ENCODE results near the gene SAPCD2. TPM values are rescaled to one million over a fixed set of nuclear protein-coding genes. Genes with fewer than 3 reads are reported as not detected.
"Not testable (repeated sequence)": the region's sequence is repeated elsewhere in the genome, so short reads cannot be mapped to it uniquely, and the experiment has no call there.

Gene SAPCD2
- total RNA-seq, 1 donor from 2014 or later, result 2.6 TPM

- DNase-seq (ENCODE audit: low spot score), result not testable (repeated sequence)
Measured at GRCh38 chr9:137033481-137033880, 36.9 kb downstream of the SAPCD2 start.

GRCh38 chr9:137032858-137033257 lies 37.5 kb downstream of the SAPCD2 start:
- DNase-seq (ENCODE audit: low spot score), result no peak

DNA sequence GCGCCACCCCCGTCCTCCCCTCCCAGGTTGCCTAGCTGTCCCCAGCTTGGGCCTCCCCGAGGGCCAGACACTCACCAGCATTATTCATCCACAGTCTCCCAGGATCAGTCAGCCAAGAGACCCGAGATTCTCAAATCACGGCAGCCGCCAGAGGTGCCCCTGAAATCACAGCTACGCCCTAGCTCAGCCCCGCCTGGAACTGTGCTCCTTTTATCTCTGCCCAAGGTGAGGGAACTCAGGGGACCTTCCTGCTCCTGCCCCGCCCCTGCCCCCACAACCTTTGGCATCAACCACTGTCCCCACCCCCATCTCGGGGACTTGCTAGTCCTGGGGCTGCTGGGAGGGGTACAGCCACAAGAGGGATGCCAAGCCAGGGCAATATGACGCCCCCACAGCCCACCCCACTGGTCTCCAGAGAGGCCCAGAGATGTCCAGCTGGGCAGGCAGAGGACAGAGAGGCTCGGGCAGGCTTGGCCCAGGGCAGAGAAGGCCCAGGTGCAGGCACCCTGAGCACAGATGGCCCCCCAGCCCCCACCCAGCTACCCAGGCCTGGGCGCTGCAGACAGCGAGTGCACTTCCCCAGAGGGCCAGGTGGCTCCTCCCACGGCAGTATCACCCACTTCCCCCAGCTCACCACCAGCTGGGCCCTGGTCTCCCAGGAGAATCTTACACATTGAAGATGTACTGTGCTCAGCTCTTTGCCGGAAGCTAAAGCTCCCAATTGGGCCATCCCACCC lies 38.3 kb downstream of the SAPCD2 start, which contains the start of gene FUT7:
Gene FUT7 (minus strand): TSS at position 185 of the 737 bp plus-strand sequence. CDS start 97 bp downstream, at position 88.
- peak; percentile 38 for DNase-seq (ENCODE audit: low spot score)

DNA sequence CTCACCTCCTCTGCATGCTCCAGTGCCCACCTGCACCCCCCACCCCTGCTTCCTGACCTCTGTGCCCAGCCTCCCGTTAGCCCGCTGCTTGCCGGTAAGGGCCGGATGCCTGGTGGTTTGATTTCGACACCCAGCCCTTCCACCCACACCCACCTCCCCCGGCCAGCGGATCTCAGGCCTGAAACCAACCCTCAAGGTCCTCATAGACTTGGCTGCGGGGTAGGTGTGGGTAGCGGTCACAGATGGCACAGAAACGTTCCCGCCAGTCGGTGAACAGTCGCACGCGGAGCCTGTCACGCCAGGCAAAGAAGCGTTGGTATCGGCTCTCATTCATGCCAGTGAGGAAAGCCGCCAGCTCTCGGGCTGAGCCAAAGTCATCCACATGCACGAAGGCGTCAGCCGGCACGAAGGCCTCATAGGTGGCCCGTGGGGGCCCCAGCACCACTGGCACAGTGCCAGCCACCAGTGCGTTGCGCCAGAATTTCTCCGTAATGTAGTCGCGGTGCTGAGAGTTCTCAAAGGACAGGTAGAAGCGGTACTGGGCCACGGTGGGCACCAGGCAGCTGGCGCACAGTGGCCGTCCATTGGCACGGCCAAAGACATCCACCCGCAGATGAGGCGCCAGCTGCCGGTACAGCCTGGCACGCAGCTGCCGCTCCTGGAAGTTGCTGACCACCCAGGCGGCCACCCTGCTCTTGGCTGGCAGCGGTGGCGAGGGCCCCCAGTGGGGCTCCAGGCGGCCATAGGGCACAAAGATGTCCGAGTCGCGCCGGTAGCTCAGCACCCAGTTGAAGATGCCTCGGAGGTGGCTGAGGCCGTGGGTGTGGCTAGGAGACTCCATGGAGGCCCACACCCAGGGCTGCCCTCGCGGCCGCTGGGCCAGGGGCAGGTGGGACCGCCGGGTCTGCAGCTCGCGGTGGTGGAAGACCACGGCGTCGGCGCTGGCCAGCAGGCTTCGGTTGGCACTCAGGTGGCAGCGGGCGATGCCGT lies 39.5 kb downstream of the SAPCD2 start:
- no peak for DNase-seq (ENCODE audit: low spot score)

DNA sequence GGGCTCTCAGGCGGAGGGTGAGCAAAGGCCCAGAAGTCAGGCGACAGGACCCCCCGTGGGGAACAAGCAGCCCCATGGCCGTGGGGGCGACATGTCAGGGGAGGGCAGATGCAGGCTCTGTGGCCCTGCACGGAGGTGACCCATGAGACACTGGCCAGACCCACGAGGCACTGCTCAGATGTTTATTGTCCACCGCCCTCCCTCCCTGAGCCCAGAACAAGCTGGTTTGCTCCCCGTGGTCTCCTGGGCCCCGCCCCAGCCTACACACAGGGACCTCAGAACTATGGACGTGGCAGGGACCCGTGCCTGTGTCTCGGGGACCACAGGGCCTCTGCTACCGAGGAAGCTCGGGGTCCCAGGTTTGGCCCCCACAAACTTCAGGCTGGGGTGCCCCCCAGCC lies 40.4 kb downstream of the SAPCD2 start:
- no peak for DNase-seq (ENCODE audit: low spot score)

DNA sequence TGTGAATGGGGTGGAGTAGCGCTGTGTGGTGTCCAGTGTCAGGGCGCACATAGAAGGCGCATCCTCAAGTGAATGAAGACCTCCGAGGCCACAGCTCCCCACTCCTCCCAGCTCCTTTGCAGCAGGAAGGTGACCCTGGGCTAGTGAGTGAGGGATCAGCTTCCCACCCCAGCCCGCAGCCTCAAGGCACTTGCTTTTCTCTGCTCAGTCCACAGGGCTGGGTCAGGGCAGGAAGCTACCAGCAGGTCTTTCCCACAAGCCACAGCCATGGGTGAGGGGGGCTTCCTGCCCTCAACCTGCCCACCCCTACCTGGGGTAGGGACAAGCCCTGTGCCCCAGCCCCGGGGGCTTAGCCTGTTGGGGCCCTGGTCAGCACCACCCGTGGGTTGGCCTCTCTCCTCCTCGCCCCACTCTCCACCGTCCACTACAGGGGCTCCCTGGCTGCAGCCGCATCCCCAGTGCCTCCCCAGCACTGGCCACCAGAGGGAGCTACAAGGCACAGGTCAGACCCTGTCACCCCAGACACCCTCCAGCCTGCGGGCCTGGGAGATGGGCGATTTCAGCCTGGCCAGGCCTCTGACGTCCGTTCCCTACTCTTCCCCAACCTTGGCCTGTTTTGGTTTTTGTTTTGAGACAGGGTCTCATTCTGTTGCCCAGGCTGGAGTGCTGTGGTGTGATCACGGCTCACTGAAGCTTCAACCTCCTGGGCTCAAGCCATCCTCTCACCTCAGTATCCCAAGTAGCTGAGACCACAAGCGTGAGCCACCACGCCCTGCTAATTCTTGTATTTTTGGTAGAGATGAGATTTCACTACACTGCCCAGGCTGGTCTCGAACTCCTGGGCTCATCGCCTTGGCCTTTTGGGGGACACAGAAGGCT lies 41.1 kb downstream of the SAPCD2 start:
- peak; percentile 50 for DNase-seq (ENCODE audit: low spot score)

DNA sequence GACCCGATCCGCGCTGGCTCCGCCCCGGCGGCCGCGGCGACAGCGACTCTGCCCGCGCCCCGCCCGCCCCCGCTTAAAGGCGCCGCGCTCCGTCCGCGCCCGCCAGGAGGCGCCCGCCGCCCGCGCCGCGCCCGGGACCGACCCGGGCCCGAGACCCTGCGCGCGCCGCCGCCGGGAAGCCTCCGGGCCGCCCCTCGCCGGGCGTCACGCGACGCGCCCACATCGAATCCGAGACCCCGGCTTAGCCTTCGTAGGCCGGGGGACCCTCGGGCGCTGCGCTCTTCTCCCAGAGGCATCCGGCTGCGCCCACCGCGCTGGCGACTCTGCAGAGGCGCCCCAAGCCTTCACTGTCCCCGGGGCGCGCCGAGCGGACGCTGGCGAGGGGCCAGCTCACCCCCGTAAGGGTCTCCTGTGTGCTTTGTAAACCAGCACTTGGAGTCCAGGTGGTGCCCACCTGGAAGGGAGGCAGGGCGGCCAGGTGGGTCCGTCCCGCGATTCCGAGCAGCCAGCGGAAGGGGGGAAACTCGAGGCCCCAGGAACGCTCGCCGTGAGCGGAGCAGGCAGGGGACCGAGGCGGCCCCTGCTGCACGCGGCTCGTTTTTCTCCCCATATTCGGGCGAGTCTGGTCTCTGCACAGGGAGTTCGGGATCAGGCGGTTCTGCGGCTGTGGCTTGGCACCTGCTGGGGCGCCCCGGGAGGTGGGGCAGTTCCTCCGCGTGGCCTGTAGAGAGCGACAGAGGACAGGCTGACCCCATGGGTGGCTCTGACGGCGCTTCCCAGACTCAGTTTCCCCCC lies 41.9 kb downstream of the SAPCD2 start:
- peak; percentile 45 for DNase-seq (ENCODE audit: low spot score)

- DNase-seq (ENCODE audit: low spot score), result no peak
Measured at GRCh38 chr9:137027369-137028262, 42.7 kb downstream of the SAPCD2 start, which contains the start of gene ABCA2. Gene ABCA2 (minus strand): TSS chr9:137028237. CDS start chr9:137028140, 97 bp downstream.

DNA sequence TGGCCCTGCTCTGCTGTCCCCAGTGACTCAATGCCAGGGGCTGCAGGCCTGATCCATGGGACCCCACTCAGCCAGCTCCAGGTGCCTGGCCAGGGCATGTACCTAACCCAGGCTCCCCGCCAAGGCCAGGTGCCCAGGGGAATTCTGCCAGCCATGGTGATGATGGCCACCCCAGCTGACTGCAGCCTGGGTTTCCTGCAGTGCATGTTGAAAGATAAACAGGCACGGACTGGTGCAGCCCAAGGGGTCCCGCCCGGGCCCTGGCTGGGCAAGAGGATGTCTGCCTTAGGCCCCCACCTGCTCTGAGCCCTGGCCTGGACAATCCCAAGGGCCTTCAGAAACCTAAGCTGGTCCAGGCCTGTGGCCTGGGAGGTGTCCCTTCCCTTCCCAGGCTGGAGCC lies 43.5 kb downstream of the SAPCD2 start:
- no peak for DNase-seq (ENCODE audit: low spot score)

DNA sequence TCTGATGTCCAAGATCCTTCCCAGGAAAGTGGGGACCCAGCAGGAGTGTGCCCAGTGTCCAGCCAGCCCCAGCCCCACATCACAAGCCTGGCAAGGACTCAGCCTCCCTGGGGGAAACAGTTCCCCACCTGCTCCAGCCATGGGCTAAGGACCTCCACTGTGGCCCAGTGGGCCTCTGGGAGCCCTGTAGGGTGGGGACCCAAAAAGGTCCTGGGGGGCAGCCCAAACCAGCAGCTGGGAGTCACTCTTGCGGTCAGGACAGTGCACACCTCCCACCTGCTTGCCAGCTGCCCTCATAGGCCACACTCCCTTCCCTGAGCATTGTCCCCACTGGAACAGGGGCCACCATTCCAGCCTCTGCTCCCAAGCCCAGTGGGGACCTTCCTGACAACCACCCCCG lies 44.0 kb downstream of the SAPCD2 start:
- no peak for DNase-seq (ENCODE audit: low spot score)

- peak; percentile 25 for DNase-seq (ENCODE audit: low spot score)
Measured at GRCh38 chr9:137025517-137025966, 44.8 kb downstream of the SAPCD2 start.

DNA sequence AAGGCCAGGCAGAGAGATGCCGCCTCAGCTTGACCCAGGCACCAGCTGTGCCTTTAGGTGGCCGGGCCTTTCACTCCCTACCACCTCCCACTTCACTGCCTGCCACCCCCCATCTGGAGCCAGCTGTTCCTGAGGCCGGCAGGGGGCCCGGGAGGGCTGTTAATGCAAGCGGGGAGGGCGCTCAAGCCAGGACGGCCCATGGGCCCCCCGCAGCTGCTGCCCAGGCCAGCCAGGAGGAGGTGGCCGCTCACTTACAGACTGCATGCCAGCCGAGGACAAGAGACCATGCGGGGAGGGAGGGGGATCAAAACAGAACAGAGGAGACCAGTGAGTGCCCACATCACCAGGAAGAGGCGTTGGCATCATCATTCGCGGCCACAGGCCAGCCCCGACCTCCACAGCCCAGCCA lies 46.8 kb downstream of the SAPCD2 start:
- DNase-seq (ENCODE audit: low spot score), result no peak

DNA sequence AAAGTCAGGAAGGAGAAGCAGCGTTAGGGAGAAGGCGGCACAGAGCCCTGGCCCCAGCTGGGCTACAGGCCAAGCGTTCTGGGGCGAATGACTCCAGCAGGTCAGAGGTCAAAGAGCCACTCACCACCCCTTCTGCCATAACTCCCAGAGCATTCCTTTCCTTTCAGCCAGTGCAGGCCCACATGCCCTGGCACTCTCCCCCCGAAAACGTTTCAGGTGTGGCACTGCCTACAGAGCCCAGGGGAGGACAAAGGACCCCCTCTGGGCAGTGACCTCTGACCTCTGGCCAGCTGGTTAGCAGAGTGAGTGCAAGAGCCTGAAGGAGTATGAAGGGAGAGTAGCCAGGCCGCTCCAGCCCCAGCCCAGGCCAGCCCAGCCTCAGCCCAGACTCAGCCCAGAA lies 47.2 kb downstream of the SAPCD2 start:
- no peak for DNase-seq (ENCODE audit: low spot score)

- no peak for DNase-seq (ENCODE audit: low spot score)
Measured at GRCh38 chr9:137022662-137023008, 47.7 kb downstream of the SAPCD2 start.

- DNase-seq (ENCODE audit: low spot score), result no peak
Measured at GRCh38 chr9:137021979-137022661, 48.2 kb downstream of the SAPCD2 start.

DNA sequence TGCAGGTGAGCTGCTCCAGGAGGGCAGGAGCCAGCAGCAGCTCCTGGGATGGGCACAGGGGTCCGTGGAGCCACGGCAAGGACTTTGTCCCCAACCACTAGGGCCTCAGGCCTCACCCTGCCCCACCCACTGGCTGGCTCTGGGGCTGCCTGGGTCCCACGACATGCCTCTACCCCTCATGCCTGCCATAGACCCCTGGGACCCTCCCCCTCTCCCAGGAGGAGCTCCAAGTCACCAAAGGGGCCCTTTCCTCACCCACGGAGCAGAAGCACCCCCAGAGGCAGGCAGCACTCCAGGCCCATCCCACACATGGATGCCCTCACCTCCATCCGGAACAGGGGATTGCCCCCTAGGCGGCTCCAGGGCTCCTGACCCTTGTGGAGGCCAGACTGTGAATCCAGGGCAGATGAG lies 48.8 kb downstream of the SAPCD2 start:
- no peak for DNase-seq (ENCODE audit: low spot score)

GRCh38 chr9:137020771-137021567 lies 49.4 kb downstream of the SAPCD2 start:
- no peak for DNase-seq (ENCODE audit: low spot score)
